ENCODE measurements around the gene SCFD2.

- TF ChIP-seq CTCF (IDR thresholded peaks at IDR 0.05) = no peak
- no peak for TF ChIP-seq TCF12 (IDR thresholded peaks at IDR 0.05)
- TF ChIP-seq EZH2phosphoT487 (IDR thresholded peaks at IDR 0.05; ENCODE audit: borderline replicate concordance, low read depth) = no peak
- TF ChIP-seq REST (IDR thresholded peaks at IDR 0.05; ENCODE audit: low read depth, low read length) = no peak
- TF ChIP-seq CHD2 (IDR thresholded peaks at IDR 0.05; ENCODE audit: low read length, partially characterized antibody) = no peak
Measured at GRCh38 chr4:52873861-52874343, 492.0 kb downstream of the SCFD2 start.
